Neural cell (in vitro differentiated cells): ENCODE data around the gene EQTN.

Source experiments
- CTCF ChIP-seq: fragments of 450-650 bp; IDR thresholded peaks from 2 replicates; pipeline ENCODE4 v1.5.1; 2014; ENCODE audit warnings: antibody characterized with exemption, mild to moderate bottlenecking, moderate library complexity; ENCODE audit not compliant: poor library complexity, severe bottlenecking
- EP300 ChIP-seq: fragments of 450-650 bp; conservative IDR thresholded peaks from 2 replicates; pipeline ENCODE4 v1.6.1; 2014; ENCODE audit warnings: antibody characterized with exemption, mild to moderate bottlenecking, moderate library complexity; ENCODE audit not compliant: poor library complexity, severe bottlenecking
- EZH2 ChIP-seq: fragments of 200-600, 300-800 bp; shearing (Covaris generic), sonication (generic); IDR thresholded peaks from 2 replicates; pipeline ENCODE4 v1.6.1; 2014; ENCODE audit warnings: antibody characterized with exemption, low read length, borderline replicate concordance, mild to moderate bottlenecking; ENCODE audit not compliant: insufficient read depth, poor library complexity, severe bottlenecking
- MXI1 ChIP-seq: fragments of 450-650 bp; conservative IDR thresholded peaks from 2 replicates; pipeline ENCODE4 v1.6.1; 2014; ENCODE audit warnings: antibody characterized with exemption, mild to moderate bottlenecking; ENCODE audit not compliant: poor library complexity, severe bottlenecking
- POLR2AphosphoS5 ChIP-seq: IDR thresholded peaks from 2 replicates; pipeline ENCODE4 v1.6.1; 2012
- RAD21 ChIP-seq: fragments of 450-650 bp; conservative IDR thresholded peaks from 2 replicates; pipeline ENCODE4 v1.6.1; 2014; ENCODE audit warnings: antibody characterized with exemption, mild to moderate bottlenecking, moderate library complexity
- REST ChIP-seq: IDR thresholded peaks from 2 replicates; pipeline ENCODE4 v1.6.1; 2012; ENCODE audit warnings: borderline replicate concordance
- SMC3 ChIP-seq: fragments of 450-650 bp; conservative IDR thresholded peaks from 2 replicates; pipeline ENCODE4 v1.6.1; 2014; ENCODE audit warnings: antibody characterized with exemption, mild to moderate bottlenecking, moderate library complexity; ENCODE audit not compliant: poor library complexity
- TAF1 ChIP-seq: IDR thresholded peaks from 2 replicates; pipeline ENCODE4 v1.6.1; 2012; ENCODE audit warnings: low read depth

- TF ChIP-seq CTCF (no peak), EZH2 (no peak), SMC3 (no peak), POLR2AphosphoS5 (no peak), REST (no peak), MXI1 (no peak), TAF1 (no peak), EP300 (no peak), RAD21 (no peak)
Measured at GRCh38 chr9:27304521-27304920, 7.6 kb upstream of the EQTN start.
